ENCODE data around the gene ACAN.

The ACAN gene

GRCh38 chr15:88833731-88834100, 30.5 kb downstream of the ACAN start:
- peak overlapping the region; percentile 39 to 67 (median 62) for H3K27ac Mint-ChIP-seq
- no peaks in the 10 kb centered on the region for H3K36me3 Mint-ChIP-seq (ENCODE audit: low read depth)
- peaks cover 24% of the 10 kb centered on the region for H3K4me1 Mint-ChIP-seq
- H3K4me3 Mint-ChIP-seq = no peak overlapping the region
- H3K27me3 Mint-ChIP-seq (ENCODE audit: low read depth) = no peaks in the 10 kb centered on the region
- no peaks in the 10 kb centered on the region for H3K9me3 Mint-ChIP-seq
- TF ChIP-seq CTCF (IDR thresholded peaks at IDR 0.05; ENCODE audit: unreplicated experiment in 3 of 3) = no peak

- Mint-ChIP-seq H3K9me3 (no peaks in the 10 kb centered on the region), H3K27ac (peak overlapping the region in 2 of 3 experiments; percentile 16 to 67), H3K4me3 (no peak overlapping the region), H3K4me1 (peaks cover 19% of the 10 kb centered on the region), H3K36me3 (ENCODE audit: low read depth) (no peaks in the 10 kb centered on the region), H3K27me3 (ENCODE audit: low read depth) (no peaks in the 10 kb centered on the region)
- TF ChIP-seq CTCF (IDR thresholded peaks at IDR 0.05; ENCODE audit: unreplicated experiment in 3 of 3) = peak; percentile 50 to 60 (median 57)
Observed at GRCh38 chr15:88834211-88834812, 31.1 kb downstream of the ACAN start.

- Mint-ChIP-seq H3K4me1 (peaks cover 19% of the 10 kb centered on the region), H3K9me3 (no peaks in the 10 kb centered on the region), H3K27me3 (ENCODE audit: low read depth) (no peaks in the 10 kb centered on the region), H3K27ac (no peak overlapping the region), H3K36me3 (ENCODE audit: low read depth) (no peaks in the 10 kb centered on the region), H3K4me3 (no peak overlapping the region)
- TF ChIP-seq CTCF (IDR thresholded peaks at IDR 0.05; ENCODE audit: unreplicated experiment in 3 of 3) = no peak
Observed at GRCh38 chr15:88835119-88835518, 31.9 kb downstream of the ACAN start.

GRCh38 chr15:88835646-88836045, 32.4 kb downstream of the ACAN start:
- no peak for TF ChIP-seq CTCF (IDR thresholded peaks at IDR 0.05; ENCODE audit: unreplicated experiment in 3 of 3)
- Mint-ChIP-seq H3K27ac (no peak overlapping the region), H3K4me1 (peaks cover 19% of the 10 kb centered on the region), H3K36me3 (ENCODE audit: low read depth) (no peaks in the 10 kb centered on the region), H3K9me3 (no peaks in the 10 kb centered on the region), H3K4me3 (no peak overlapping the region), H3K27me3 (ENCODE audit: low read depth) (no peaks in the 10 kb centered on the region)

GRCh38 chr15:88838667-88839066, 35.4 kb downstream of the ACAN start:
- Mint-ChIP-seq H3K4me1 (peaks cover 5% of the 10 kb centered on the region), H3K27me3 (ENCODE audit: low read depth) (no peaks in the 10 kb centered on the region), H3K36me3 (ENCODE audit: low read depth) (no peaks in the 10 kb centered on the region), H3K4me3 (no peak overlapping the region), H3K9me3 (no peaks in the 10 kb centered on the region), H3K27ac (no peak overlapping the region)
- no peak for TF ChIP-seq CTCF (IDR thresholded peaks at IDR 0.05; ENCODE audit: unreplicated experiment in 3 of 3)

GRCh38 chr15:88839146-88839545, 35.9 kb downstream of the ACAN start:
- Mint-ChIP-seq H3K27ac (no peak overlapping the region), H3K36me3 (ENCODE audit: low read depth) (no peaks in the 10 kb centered on the region), H3K4me1 (no peaks in the 10 kb centered on the region), H3K27me3 (ENCODE audit: low read depth) (no peaks in the 10 kb centered on the region), H3K4me3 (no peak overlapping the region), H3K9me3 (no peaks in the 10 kb centered on the region)
- TF ChIP-seq CTCF (IDR thresholded peaks at IDR 0.05; ENCODE audit: unreplicated experiment in 3 of 3) = no peak
